ENCODE results near the gene VEGFA. TPM values are rescaled to one million over a fixed set of nuclear protein-coding genes. Genes with fewer than 3 reads are reported as not detected.

The VEGFA gene
- total RNA-seq: 15.5 and 19.8 TPM in 2 replicates

DNA sequence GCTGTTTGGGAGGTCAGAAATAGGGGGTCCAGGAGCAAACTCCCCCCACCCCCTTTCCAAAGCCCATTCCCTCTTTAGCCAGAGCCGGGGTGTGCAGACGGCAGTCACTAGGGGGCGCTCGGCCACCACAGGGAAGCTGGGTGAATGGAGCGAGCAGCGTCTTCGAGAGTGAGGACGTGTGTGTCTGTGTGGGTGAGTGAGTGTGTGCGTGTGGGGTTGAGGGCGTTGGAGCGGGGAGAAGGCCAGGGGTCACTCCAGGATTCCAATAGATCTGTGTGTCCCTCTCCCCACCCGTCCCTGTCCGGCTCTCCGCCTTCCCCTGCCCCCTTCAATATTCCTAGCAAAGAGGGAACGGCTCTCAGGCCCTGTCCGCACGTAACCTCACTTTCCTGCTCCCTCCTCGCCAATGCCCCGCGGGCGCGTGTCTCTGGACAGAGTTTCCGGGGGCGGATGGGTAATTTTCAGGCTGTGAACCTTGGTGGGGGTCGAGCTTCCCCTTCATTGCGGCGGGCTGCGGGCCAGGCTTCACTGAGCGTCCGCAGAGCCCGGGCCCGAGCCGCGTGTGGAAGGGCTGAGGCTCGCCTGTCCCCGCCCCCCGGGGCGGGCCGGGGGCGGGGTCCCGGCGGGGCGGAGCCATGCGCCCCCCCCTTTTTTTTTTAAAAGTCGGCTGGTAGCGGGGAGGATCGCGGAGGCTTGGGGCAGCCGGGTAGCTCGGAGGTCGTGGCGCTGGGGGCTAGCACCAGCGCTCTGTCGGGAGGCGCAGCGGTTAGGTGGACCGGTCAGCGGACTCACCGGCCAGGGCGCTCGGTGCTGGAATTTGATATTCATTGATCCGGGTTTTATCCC is at the start of gene VEGFA:
VEGFA (plus strand) TSS at position 686 of the 846 bp plus-strand sequence.
- DNase-seq (ENCODE audit: low read depth, low spot score): peak; percentile 60

DNA sequence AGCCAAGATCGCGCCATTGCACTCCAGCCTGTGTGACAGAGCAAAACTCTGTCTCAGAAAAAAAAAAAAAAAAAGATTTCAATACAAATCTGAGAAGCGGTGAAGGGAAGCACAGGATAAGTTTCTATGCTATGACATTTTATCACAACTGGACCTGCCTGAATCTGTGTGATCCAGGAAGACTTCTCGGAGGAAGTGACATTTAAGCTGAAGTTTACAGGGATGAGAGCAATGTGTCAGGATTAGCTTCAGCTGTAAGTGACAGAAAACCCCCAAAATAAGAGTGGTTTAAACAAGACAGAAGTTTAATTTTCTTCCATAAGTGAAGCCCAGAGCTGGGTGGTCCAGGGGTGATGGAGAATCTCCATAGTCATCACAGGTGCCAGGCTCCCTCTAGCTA is 49.0 kb upstream of the VEGFA start:
- no peak for DNase-seq (ENCODE audit: low read depth, low spot score)

DNA sequence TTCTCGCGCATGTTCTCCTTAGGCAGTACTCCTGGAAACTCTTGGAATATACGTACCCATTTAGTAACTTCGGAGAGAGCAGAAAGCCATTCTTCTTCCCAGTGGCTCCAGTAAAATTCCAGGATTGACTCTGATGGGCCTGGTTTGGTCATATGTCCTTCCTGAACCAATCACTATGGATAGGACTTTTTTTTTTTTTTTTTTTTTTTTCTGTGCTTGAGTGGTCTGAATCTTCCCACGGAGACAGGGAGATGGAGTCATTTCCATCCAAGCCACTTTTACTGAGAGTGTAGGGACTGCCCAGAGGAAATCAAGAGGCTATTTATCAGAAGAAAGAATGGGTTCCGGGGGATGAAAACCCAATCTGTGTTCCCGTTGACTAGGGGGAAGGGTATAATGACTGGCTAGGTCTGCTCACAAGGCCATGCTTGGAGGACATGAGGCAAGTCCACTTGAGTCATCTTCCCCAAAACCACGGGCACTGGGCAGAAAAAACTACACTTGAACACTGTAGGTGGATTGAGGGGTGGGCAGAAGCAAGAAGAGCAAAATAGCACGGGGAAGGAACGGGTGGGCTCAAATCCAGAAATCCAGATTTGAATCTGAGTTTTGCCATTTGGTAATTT is 47.0 kb upstream of the VEGFA start:
- DNase-seq (ENCODE audit: low read depth, low spot score): no peak

DNA sequence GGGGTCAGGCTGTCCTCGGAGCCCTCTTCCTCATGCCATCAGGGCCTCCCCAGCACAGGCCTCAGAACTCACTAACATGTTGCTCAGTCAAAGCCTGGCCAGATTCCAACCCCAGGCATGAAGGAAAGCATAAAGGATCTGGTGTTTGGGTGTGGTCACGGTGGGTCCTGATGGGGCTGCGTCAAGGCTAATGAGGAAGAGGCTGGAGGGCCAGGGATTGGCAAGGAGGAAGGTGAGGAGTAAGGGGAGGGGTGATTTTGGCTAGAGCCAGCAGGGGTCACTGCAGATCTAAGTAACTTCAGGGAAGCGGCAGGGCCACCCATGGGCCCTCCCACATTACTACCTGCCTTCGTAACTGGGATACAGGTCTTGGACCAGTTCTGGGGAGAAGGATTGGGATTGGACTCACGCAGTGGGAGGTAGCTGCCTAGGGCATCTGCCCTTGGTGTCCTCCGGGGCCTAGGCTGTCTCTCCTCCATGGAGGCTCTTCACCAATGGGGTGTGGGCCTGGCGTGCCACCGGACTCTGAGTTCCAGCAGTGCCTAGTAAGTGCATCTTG is 46.2 kb upstream of the VEGFA start:
- no peak for DNase-seq (ENCODE audit: low read depth, low spot score)

DNA sequence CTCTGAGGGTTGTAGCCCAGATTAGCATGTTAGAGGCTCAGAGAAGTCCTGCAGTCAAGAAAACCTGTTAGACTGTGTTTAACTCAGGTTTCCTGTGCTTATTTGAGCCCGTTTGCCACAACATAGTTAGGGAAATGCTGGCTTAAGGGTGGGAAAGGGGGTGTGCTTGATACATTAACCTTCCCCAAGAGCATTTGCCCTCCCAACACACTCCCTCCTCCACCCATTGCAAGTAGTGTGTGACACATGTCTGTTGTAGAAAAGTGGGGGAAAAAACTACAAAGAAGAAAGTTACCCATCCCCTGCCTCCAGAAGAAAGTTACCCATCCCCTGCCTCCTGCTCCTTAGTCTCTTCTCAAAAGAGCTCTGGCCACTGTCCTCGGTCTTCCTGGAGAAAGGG is 45.7 kb upstream of the VEGFA start:
- DNase-seq (ENCODE audit: low read depth, low spot score): no peak

DNA sequence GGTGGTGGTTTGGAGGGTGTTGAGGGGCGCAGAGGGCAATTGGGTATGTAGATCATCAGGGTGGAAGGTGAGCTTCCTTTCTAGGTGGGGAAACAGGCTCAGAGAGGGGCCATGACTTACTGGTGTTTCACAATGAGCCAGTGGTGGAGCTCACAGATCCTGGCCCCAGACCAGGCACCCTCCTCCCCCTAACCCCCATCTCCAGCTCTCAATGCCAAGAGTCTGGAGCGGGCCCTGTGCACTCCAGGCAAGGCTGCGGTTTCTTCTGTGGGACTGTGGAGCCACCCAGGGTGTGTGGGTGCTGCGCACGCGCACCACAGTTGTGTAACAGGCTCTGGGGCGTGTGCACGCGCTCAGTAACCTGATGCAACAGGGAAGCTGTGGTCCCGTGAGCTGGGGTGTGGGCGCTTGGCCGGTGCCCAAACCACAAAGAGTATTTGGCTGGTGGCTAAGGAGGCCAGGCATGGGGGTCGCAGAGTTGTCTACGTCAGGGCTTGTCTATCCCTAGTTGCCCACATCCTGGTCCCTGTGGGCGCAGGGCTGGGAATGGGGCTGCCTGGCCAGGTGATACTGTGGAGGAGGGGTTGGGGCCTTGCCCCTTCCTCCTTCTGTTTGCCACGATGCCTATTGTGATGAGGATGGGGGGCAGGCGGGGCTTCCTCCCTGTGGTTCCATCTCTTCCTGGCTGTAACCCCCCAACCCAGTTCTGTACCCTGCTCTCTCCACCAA is 44.9 kb upstream of the VEGFA start:
- no peak for DNase-seq (ENCODE audit: low read depth, low spot score)

DNA sequence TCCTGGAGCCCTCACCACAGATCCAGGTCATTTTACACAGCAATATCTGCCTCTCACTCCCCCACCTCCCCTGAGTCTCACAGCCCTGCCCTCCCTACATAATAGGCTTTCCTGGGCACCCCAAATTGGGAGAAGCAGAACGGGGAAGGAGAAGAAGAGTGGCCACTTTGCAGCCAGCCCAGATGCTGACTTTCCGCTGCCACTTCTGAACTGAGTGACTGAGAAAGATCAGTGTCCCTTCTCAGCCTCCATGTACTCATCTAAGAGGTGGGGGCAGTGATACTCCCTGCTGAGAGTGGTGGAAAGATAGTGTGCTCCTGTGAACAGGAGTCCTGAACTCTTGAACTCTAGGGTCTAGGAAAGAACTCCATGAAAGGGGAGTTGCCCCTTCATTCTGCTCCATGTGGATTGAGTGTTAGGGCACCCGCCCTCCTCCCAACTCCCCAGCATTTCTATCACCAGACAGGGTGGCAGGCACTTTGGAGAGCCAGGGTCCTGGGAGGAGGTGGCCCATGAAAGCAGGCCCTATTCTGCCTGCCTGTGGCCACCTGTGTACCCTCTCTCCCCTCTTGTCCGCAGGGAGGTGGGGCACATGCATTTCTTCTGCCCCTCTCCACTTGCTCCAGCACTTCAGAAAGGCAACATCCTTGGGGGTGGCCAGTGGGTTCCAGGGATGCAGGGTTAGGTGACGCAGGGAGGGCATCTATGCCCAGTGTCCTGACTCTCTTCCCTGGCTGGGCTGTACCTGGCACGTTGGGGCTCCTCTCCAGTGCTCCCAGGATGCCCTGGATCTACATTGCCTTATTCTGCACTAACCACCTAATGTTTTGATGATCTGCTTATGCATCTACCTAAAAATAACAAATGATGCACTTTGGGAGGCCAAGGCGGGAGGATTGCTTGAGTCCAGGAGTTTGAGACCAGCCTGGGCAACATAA is 44.1 kb upstream of the VEGFA start:
- no peak for DNase-seq (ENCODE audit: low read depth, low spot score)

DNA sequence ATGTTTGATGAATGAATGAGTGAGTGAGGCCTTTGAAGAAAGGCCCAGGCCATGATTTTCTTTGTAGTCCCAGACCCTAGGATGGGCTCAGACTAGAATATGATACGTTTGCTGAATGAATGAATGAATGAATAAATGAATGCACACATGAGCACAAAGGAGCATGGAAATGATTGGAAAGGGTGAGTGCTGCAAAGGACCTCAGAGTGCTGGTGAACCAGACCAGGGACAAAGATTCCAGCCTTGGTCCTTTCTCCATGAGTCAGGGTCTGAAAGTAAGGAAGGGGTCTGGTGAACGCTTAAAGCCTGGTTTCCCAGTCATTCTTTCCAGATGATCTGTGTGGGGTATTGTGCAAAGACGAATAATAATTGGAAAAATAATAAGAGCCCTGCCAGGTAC is 42.4 kb upstream of the VEGFA start:
- no peak for DNase-seq (ENCODE audit: low read depth, low spot score)

DNA sequence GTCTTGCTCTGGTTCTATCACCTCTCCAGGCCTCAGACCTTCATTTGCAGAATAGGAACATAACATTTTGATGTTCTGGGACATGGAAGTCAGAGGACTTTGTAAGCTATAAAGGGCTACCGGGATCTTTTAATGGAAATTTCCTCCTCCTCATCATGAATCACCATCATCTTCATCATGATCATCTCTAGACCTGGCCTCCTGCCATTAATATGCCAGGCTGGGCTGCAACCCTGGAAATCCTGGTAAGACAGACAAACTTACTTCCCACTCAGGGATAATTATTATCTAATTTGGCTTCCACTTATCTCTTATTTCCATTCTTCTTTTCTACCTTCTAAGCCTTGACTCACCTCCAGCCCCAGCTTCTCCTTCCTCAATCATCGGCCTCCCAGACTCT is 41.4 kb upstream of the VEGFA start:
- DNase-seq (ENCODE audit: low read depth, low spot score): no peak

DNA sequence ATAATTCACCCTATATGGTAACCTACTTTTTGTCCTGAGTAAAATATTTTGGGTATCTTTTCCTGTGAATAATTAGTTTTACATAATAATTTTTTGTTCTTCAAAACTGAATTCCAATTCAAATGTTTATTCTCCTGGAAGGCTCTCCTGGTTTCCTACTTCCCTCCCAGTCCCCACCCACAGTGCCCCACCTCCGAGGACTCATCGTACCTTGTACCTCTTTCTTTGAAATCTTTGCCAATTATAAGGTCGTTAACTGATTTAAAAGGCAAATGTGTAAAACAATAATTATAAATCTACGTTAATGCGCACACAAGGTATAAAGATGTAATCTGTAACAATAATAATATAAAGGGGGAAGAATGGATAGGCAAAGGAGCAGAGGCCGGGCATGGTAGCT is 40.5 kb upstream of the VEGFA start:
- DNase-seq (ENCODE audit: low read depth, low spot score): no peak

DNA sequence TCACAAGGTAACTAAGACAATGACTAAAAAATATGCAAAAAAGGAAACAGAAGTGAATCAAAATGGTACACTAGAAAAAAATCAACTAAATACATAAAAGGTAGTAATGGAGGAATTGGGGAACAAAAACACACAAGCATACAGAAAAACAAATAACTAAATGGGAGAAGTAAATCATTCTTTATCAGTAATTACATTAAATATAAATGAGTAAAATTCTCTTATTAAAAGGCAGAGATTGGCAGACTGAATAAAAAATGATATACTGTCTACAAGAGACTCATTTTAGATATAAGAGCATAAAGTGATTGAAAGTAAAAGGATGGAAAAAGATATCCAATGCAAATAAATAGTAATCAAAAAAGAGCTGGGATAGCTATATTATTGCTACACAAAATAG is 39.4 kb upstream of the VEGFA start:
- DNase-seq (ENCODE audit: low read depth, low spot score): no peak

DNA sequence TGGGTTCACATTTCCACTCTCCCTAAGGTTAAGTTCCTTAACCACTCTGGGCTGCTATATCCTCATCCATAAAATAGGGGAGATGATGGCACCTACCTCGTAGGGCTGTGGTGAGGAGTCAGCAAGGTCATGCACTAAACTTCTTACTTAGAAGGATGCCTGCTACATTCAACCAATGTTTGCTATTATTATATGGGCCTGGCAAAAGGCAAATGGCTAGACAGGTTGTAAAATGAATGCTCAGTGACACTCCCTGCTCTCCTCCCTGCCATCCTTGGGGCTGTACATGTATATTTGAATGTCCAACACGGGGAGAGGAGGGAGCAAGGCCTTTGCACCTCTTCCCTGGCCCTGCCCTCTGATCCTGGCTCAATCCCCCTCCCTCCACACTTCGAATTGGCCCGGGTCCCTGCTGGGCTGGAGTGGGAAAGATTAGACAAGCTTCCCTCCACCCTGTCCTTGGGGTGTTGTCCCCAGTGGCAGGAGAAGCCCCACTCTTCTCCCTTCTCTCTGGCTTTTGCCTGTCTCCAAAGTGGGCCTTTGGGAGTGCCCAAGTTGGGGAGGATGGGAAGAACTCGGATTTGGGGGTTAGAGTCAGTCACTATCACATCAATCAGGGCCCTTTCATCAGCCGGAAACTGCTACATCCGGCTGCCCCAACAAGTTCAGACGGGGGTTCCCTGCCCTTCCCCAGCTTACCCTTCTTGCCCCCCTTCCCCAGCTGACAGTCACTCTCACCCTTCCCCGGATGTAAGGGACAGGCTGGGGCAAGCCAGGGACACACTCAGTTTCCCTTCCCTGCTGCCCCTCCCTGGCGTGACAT is 36.3 kb upstream of the VEGFA start:
- no peak for DNase-seq (ENCODE audit: low read depth, low spot score)

DNA sequence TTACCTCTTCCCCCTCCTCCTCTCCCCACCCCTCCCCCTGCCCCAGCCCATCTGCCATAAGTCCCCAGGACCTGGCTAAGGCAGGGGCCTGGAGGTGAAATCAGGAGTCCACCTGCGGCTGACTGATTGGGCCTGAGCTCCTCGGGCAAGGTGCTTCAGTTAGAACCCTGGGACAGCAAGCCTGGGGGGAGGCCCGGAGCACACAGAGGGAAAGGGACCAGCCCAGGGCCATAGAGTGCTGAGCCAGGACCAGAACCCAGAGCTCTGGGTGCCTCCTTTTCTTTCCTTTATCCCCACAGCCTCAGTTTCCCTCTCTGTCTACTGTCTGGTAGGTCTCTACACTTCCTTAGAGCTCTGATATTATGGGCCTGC is 35.7 kb upstream of the VEGFA start:
- no peak for DNase-seq (ENCODE audit: low read depth, low spot score)

DNA sequence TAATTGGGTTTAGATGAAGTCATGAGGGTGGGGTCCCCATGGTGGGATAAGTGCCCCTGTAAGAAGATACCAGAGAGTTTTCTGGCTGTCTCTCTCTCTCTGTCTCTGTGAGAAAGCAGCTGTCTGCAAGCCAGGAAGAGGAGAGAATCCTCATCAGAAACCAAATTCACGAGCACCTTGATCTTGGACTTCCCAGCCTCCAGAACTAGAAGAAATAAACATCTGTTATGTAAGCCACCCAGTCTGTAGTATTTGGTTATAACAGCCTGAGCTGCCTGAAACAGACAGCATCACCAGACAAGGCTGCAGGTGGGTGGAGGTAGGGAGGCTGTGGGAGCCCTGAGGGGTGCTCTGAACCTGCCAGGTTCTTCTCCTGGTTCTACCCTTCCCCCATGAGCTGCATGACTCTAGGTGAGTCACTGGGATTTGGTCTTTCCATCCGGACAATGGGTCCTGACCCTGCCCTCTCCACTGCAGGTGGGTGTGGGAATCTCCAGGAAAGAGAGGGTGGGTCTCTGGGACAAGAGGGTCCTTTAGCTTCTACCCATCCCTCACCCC is 34.3 kb upstream of the VEGFA start:
- DNase-seq (ENCODE audit: low read depth, low spot score): no peak

DNA sequence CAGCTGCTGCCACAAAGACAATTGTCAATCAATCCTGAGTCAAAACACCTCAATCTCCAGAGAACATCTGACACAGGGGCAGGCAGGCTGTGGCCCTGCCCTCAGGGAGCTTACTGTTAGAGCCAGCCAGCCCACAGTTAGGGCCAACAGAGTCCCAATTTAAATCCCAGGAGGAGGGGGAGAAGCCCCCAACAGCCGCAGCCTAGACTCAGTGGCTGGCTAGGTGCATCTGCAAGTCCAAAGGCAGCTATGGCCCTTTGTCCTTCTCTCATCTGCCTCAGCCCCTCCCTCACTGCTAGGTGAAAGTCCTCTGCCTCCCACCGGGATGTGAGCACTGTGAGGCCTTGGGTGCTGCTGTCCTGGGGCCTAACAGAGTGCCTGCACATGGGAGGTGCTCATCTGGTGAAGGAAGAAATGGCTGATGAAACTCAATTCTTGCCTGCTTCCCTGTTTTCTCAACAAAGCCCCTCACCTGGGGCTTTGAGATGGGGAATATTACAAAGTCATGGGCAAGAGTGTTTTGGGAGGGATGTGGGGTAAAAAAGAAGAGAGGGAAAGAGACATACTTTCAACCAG is 33.7 kb upstream of the VEGFA start:
- no peak for DNase-seq (ENCODE audit: low read depth, low spot score)

DNA sequence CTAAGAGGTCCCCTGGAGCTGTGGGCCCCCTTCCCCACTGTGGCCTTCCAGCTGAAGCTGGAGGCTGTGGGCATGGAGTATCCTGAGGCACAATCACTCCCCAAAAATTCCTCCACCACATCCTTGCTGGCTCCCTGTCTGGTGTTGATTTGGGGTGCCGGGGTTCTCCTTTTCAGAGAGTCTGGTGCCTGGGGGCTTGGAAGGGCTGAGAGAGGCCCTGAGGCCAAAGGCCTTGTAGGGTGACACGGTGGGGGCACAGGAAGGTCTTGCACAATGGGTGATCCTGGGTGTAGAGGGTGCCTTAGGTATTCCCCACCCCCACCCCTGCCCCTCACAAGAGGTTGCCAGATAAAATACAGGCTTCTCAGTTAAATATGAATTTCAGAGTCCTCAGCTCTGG is 33.2 kb upstream of the VEGFA start:
- DNase-seq (ENCODE audit: low read depth, low spot score): no peak

DNA sequence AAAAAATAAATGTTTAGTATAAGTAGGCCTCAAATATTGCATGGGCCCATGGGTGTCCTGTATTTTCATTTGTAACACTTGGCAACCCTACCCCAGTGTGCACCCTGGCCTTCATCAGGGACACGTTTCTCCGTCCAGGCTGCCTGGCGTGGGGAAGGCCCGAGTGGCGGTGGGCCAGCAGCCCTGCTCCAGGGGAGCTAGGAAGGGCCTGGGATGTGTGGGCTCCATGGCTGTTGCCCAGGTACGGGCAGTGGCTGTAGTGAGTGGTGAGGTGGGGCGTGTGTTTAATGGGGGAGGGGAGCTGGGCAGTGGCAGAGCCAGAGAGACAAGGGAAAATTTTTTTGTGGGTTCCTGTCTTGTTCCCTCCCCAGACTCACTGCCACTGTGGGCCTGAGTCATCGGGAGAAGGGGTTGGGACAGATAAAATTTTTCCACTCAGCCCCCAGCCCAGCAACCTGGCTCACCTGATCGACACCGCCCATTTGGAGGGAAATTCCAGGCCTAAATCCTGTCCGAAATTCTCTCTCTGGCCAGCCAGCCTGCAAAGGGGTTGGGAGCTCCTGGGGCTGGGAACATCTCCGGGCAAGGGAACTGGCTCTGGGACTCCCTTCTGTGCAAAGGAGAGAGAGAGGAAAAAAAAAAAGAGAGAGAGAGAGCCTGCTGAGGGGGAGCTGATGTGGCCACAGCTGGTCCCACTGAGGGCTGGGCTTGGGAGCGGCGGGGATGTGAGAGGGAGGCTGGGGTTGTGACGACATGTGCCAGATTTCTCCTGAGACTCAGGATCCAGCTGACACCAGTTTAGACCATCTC is 32.5 kb upstream of the VEGFA start:
- DNase-seq (ENCODE audit: low read depth, low spot score): no peak

DNA sequence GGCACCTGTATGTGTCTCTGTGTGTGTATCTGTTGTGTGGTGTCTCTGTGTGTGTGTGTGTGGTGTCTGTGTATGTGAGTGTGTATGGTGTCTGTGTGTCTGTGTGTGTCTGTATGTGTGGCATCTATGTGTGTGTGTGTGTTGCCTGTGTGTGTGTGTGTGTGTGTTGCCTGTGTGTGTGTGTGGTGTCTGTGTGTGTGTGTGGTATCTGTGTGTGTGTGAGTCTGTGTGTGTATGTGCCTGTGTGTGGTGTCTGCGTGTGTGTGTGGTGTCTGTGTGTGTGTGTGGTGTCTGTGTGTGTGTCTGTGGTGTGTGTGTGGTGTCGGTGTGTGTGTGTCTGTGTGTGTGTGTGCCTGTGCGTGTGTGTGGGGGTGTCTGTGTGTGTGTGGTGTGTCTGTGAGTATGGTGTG is 31.7 kb upstream of the VEGFA start:
- DNase-seq (ENCODE audit: low read depth, low spot score): no peak

Measured in pulmonary artery endothelial cell (primary cell).